Measurements from ENCODE around the gene RNF152. TPM values are rescaled to one million over a fixed set of nuclear protein-coding genes. Genes with fewer than 3 reads are reported as not detected.

RNF152 gene
- total RNA-seq, 1 experiment from 2014 or later, result 2.3 TPM

GRCh38 chr18:61845197-61845596 lies 47.6 kb downstream of the RNF152 start:
- no peak overlapping the region for H3K14ac ChIP-seq (ENCODE audit: insufficient read depth, low read length)
- no peaks in the 10 kb centered on the region for H3K27me3 ChIP-seq (ENCODE audit: insufficient read depth, low read length)
- H3K4me1 ChIP-seq (ENCODE audit: insufficient read depth, low read length), result no peaks in the 10 kb centered on the region
- no peak overlapping the region for H2BK5ac ChIP-seq (ENCODE audit: insufficient read length, low read length)
- no peaks in the 10 kb centered on the region for H3K9me3 ChIP-seq (ENCODE audit: control insufficient read depth, low read depth, low read length)
- H3K27me3 Mint-ChIP-seq (ENCODE audit: low read depth), result no peaks in the 10 kb centered on the region
- H3K79me1 ChIP-seq (ENCODE audit: insufficient read depth, low read depth, low read length, poor library complexity, severe bottlenecking), result no peaks in the 10 kb centered on the region
- no peaks in the 10 kb centered on the region for H3K23me2 ChIP-seq (ENCODE audit: insufficient read length, low read depth, low read length, poor library complexity, severe bottlenecking)
- no peak overlapping the region for H3K18ac ChIP-seq (ENCODE audit: insufficient read length, low read depth, low read length)
- H2BK120ac ChIP-seq (ENCODE audit: low read depth, low read length, poor library complexity, severe bottlenecking), result no peak overlapping the region
- H2AK5ac ChIP-seq (ENCODE audit: insufficient read length, low read length), result no peak overlapping the region
- H4K5ac ChIP-seq (ENCODE audit: insufficient read length, low read depth, low read length), result no peak overlapping the region
- H2AFZ ChIP-seq (ENCODE audit: low read length), result no peak overlapping the region
- no peak overlapping the region for H2BK20ac ChIP-seq (ENCODE audit: low read depth, low read length, poor library complexity, severe bottlenecking)
- H3K4me1 Mint-ChIP-seq, result peaks cover 7 to 9% of the 10 kb centered on the region in 2 experiments; a peak in 3 of 4 replicates
- H3K9me3 Mint-ChIP-seq, result no peaks in the 10 kb centered on the region; a peak in 1 of 5 replicates
- no peak overlapping the region for H3K56ac ChIP-seq (ENCODE audit: insufficient read length, low read depth, low read length)
- H3K27ac ChIP-seq (ENCODE audit: insufficient read length, low read depth, low read length), result no peak overlapping the region
- H2BK12ac ChIP-seq (ENCODE audit: insufficient read length, low read depth, low read length), result no peak overlapping the region
- no peak overlapping the region for H3K4me3 Mint-ChIP-seq
- no peak overlapping the region for H3K27ac Mint-ChIP-seq
- no peaks in the 10 kb centered on the region for H3K36me3 Mint-ChIP-seq (ENCODE audit: insufficient read depth in 1 of 3, low read depth in 3 of 3)
- no peaks in the 10 kb centered on the region for H3K79me2 ChIP-seq (ENCODE audit: insufficient read depth, low read length)
- WGBS (ENCODE audit: extremely low coverage, insufficient read length, low lambda C conversion rate), result no CpG with 5 or more reads among the region's 7 CpGs
- no peak overlapping the region for H3K4ac ChIP-seq (ENCODE audit: low read depth, low read length)
- no peak for DNase-seq
- no peak for TF ChIP-seq CTCF (conservative IDR thresholded peaks at IDR 0.05)
- H4K8ac ChIP-seq (replicated peaks; ENCODE audit: insufficient read length, low read depth, low read length), result no peak overlapping the region
- H4K20me1 ChIP-seq (ENCODE audit: control insufficient read depth, insufficient read depth, insufficient read length), result no peaks in the 10 kb centered on the region
- no peak overlapping the region for H3K9ac ChIP-seq (ENCODE audit: extremely low read depth, insufficient read length, low read length)
- no peak overlapping the region for H3T11ph ChIP-seq (ENCODE audit: low read length)
- H2BK15ac ChIP-seq (ENCODE audit: low read depth, low read length), result no peak overlapping the region
- H4K91ac ChIP-seq (ENCODE audit: insufficient read length, low read depth, low read length), result no peak overlapping the region
- no peak overlapping the region for H3K23ac ChIP-seq (ENCODE audit: insufficient read length, low read depth, low read length)
- H3K4me2 ChIP-seq (ENCODE audit: insufficient read depth, insufficient read length, low read length), result no peak overlapping the region
